MM.1S (cell line): ENCODE results near the gene CPD.

Experiments used
- DNase-seq: peaks from one replicate; pipeline ENCODE4 v3.0.0-alpha.2; 2015
- H2AFZ ChIP-seq: fragments of 300-600 bp; sonication (generic); 2 replicates; pipeline ENCODE4 v1.6.0; 2016; ENCODE audit warnings: antibody characterized with exemption, low read length
- H3F3A ChIP-seq: fragments of 300-600 bp; sonication (generic); 2 replicates; pipeline ENCODE4 v1.6.1; 2016; ENCODE audit warnings: mild to moderate bottlenecking, antibody characterized with exemption, low read length, moderate library complexity, mixed read lengths; ENCODE audit not compliant: insufficient read depth
- H3K27ac ChIP-seq: fragments of 300-600 bp; sonication (generic); 2 replicates; pipeline ENCODE4 v1.5.1; 2016; ENCODE audit warnings: mild to moderate bottlenecking, low read length
- H3K27me3 ChIP-seq: fragments of 300-600 bp; sonication (generic); replicated peaks from 2 replicates; pipeline ENCODE4 v1.6.0; 2016; ENCODE audit warnings: low read length; ENCODE audit not compliant: insufficient read depth
- H3K36me3 ChIP-seq: fragments of 300-600 bp; sonication (generic); replicated peaks from 2 replicates; pipeline ENCODE4 v1.6.1; 2016; ENCODE audit warnings: mild to moderate bottlenecking, low read length, mixed read lengths; ENCODE audit not compliant: insufficient read depth
- H3K4me1 ChIP-seq: fragments of 300-600 bp; sonication (generic); 2 replicates; pipeline ENCODE4 v1.6.1; 2016; ENCODE audit warnings: low read length, mixed read lengths
- H3K4me2 ChIP-seq: fragments of 300-600 bp; sonication (generic); 2 replicates; pipeline ENCODE4 v1.6.0; 2016; ENCODE audit warnings: low read depth, low read length
- H3K4me3 ChIP-seq: fragments of 300-600 bp; sonication (generic); 2 replicates; pipeline ENCODE4 v1.5.1; 2016; ENCODE audit warnings: low read length, mixed read lengths
- H3K79me2 ChIP-seq: fragments of 300-600 bp; sonication (generic); 2 replicates; pipeline ENCODE4 v1.6.1; 2016; ENCODE audit warnings: mixed run types, low read length, mixed read lengths
- H3K9ac ChIP-seq: fragments of 300-600 bp; sonication (generic); 2 replicates; pipeline ENCODE4 v1.6.1; 2016; ENCODE audit warnings: low read length, mixed read lengths
- H3K9me2 ChIP-seq: fragments of 300-600 bp; sonication (generic); replicated peaks from 2 replicates; pipeline ENCODE4 v1.6.1; 2016; ENCODE audit warnings: mild to moderate bottlenecking, low read length, mixed read lengths; ENCODE audit not compliant: insufficient read depth
- H3K9me3 ChIP-seq: fragments of 300-600 bp; sonication (generic); replicated peaks from 2 replicates; pipeline ENCODE4 v1.6.1; 2016; ENCODE audit warnings: mild to moderate bottlenecking, low read length, mixed read lengths; ENCODE audit not compliant: insufficient read depth
- H4K20me1 ChIP-seq: fragments of 300-600 bp; sonication (generic); 2 replicates; pipeline ENCODE4 v1.6.1; 2016; ENCODE audit warnings: mild to moderate bottlenecking, low read length, moderate library complexity, mixed read lengths; ENCODE audit not compliant: insufficient read depth
- CTCF ChIP-seq: fragments of 300-600 bp; sonication (generic); IDR thresholded peaks from 2 replicates; pipeline ENCODE4 v1.5.1; 2016; ENCODE audit warnings: antibody characterized with exemption, low read length, mixed read lengths
- EZH2 ChIP-seq: fragments of 300-600 bp; sonication (generic); optimal IDR thresholded peaks from 2 replicates; pipeline ENCODE3; 2017; ENCODE audit warnings: low read depth, mild to moderate bottlenecking, antibody characterized with exemption, low read length, mixed read lengths
- EZH2phosphoT487 ChIP-seq: fragments of 300-600 bp; sonication (generic); IDR thresholded peaks from 2 replicates; pipeline ENCODE4 v1.6.1; 2018; ENCODE audit warnings: antibody characterized with exemption, low read length

CPD gene

GRCh38 chr17:30360086-30360808, 18.5 kb upstream of the CPD start:
- H3K9ac ChIP-seq, result no peak overlapping the region
- no peak for DNase-seq
- H3K9me3 ChIP-seq, result no peaks in the 10 kb centered on the region
- H3K36me3 ChIP-seq, result no peaks in the 10 kb centered on the region
- no peaks in the 10 kb centered on the region for H3K9me2 ChIP-seq
- H3K27me3 ChIP-seq, result no peaks in the 10 kb centered on the region
- H3K4me3 ChIP-seq, result no peak overlapping the region
- H3K4me1 ChIP-seq, result peaks cover 11% of the 10 kb centered on the region
- no peak overlapping the region for H3K27ac ChIP-seq
- no peaks in the 10 kb centered on the region for H3K79me2 ChIP-seq
- H2AFZ ChIP-seq, result no peak overlapping the region
- H3F3A ChIP-seq, result peaks cover 17% of the 10 kb centered on the region
- TF ChIP-seq EZH2, result no peak
- TF ChIP-seq CTCF, result no peak
- TF ChIP-seq EZH2phosphoT487, result no peak
- H4K20me1 ChIP-seq, result no peaks in the 10 kb centered on the region
- H3K4me2 ChIP-seq, result no peak overlapping the region

GRCh38 chr17:30361766-30362279, 16.9 kb upstream of the CPD start:
- H3K4me3 ChIP-seq, result no peak overlapping the region
- TF ChIP-seq EZH2, result no peak
- no peak for TF ChIP-seq CTCF
- no peak for TF ChIP-seq EZH2phosphoT487
- H3K27me3 ChIP-seq, result no peaks in the 10 kb centered on the region
- no peak overlapping the region for H2AFZ ChIP-seq
- H3K4me2 ChIP-seq, result no peak overlapping the region
- no peaks in the 10 kb centered on the region for H3K79me2 ChIP-seq
- no peaks in the 10 kb centered on the region for H3K36me3 ChIP-seq
- DNase-seq, result no peak
- H3F3A ChIP-seq, result peaks cover 17% of the 10 kb centered on the region
- H3K4me1 ChIP-seq, result peaks cover 11% of the 10 kb centered on the region
- no peak overlapping the region for H3K9ac ChIP-seq
- H3K9me2 ChIP-seq, result no peaks in the 10 kb centered on the region
- no peaks in the 10 kb centered on the region for H3K9me3 ChIP-seq
- no peak overlapping the region for H3K27ac ChIP-seq
- H4K20me1 ChIP-seq, result no peaks in the 10 kb centered on the region

- Histone ChIP-seq H3K4me3 (peak overlapping the region; percentile 10; the same call in 1 of the 2 replicates), H3K79me2 (no peaks in the 10 kb centered on the region), H4K20me1 (no peaks in the 10 kb centered on the region), H3K27me3 (no peaks in the 10 kb centered on the region), H3K4me2 (peak overlapping the region; percentile 37), H3K9ac (no peak overlapping the region), H3K4me1 (peaks cover 11% of the 10 kb centered on the region), H3K9me2 (no peaks in the 10 kb centered on the region), H3K9me3 (no peaks in the 10 kb centered on the region), H3K27ac (peak overlapping the region; percentile 22; the same call in 1 of the 2 replicates), H3K36me3 (no peaks in the 10 kb centered on the region), H3F3A (peaks cover 17% of the 10 kb centered on the region), H2AFZ (peak overlapping the region; percentile 14; the same call in 1 of the 2 replicates)
- TF ChIP-seq CTCF (no peak), EZH2phosphoT487 (no peak), EZH2 (no peak)
- DNase-seq, result peak; percentile 72
These were observed 15.0 kb upstream of the CPD start for GRCh38 chr17:30363715-30364202.
